Omental fat pad (tissue), 4 donors: ENCODE data around the gene GJB2. TPM values are rescaled to one million over a fixed set of nuclear protein-coding genes. Genes with fewer than 3 reads are reported as not detected.

Experiments used
- ATAC-seq: fragments of 150-250 bp; one replicate; pipeline ENCODE4 v1.9.1; 2016; ENCODE audit warnings: mild to moderate bottlenecking, moderate library complexity; ENCODE audit not compliant: low FRiP score
- DNase-seq: peaks from one replicate; pipeline ENCODE4 v3.0.0-alpha.2; 2019; ENCODE audit warnings: low spot score
- total RNA-seq, 4 donors: library from RNA; depleted of rRNA; stranded (reverse); fragments of >200 nt; gene quantifications; one replicate each; pipeline ENCODE4 v1.1.0, GENCODE V29; 2016
- TF ChIP-seq, protein P1 (sequence below), 3 donors: fragments of 450-650 bp; IDR thresholded peaks; one replicate each; pipeline ENCODE4 v1.5.1; 2016 to 2017; ENCODE audit warnings: antibody characterized with exemption in 3 of 3, mild to moderate bottlenecking in 3 of 3, moderate library complexity in 2 of 3

GJB2 gene
- total RNA-seq, 4 donors from 2014 or later: 0.63 to 13.5 (median 7.4) TPM; not detected in 1

DNA sequence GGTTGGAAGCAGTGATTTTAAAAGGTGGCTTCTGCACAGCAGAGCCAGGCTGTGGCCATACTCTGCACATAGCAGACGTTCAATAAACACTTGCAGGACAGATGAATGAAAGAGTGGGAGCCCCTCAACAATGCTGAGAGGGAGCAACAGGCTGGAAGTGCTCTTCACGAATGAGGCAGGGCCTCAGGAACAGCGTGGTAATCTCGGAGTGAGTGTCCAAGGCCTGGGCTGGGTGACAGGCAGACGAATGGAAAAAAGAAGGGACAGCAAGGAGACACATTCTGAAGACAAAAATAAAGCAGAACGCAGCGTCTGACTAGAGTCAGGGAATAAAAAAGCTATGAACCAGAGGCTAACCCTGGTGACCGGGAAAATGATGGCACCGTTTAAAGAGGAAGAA, 43.0 kb downstream of the GJB2 start:
- no peak for ATAC-seq
- TF ChIP-seq, protein P1, sequence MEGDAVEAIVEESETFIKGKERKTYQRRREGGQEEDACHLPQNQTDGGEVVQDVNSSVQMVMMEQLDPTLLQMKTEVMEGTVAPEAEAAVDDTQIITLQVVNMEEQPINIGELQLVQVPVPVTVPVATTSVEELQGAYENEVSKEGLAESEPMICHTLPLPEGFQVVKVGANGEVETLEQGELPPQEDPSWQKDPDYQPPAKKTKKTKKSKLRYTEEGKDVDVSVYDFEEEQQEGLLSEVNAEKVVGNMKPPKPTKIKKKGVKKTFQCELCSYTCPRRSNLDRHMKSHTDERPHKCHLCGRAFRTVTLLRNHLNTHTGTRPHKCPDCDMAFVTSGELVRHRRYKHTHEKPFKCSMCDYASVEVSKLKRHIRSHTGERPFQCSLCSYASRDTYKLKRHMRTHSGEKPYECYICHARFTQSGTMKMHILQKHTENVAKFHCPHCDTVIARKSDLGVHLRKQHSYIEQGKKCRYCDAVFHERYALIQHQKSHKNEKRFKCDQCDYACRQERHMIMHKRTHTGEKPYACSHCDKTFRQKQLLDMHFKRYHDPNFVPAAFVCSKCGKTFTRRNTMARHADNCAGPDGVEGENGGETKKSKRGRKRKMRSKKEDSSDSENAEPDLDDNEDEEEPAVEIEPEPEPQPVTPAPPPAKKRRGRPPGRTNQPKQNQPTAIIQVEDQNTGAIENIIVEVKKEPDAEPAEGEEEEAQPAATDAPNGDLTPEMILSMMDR (IDR thresholded peaks at IDR 0.05): no peak

DNA sequence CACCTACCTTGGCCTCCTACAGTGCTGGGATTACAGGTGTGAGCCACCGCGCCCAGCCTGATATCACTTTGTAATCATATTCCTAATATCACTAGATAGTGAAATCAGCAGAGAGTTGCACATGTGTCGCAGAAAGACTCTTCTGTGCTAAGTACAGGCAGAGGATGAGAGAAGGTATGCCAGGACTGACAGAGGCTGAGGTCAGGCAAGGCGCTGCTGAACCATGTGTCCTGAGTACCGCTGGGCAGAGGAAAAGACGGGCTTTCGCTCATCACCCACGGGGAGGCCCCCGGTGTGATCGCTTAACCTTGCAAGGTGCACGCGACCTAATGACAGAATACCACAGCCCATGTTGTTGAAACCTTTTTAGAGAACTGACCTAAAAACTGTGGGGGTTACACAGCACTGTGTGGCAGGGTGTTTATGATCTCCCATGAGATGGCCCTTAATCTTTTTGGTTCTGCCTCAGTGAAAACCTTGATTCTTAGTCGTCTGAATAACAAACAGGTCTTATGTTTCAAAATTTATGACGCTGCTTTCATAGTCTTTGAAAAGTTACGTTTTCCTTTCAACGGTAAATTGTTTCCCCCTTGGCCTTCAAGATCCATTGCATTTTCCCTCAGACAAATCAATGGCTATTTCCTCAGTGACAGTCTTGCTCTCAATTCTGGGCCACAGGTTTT, 44.1 kb downstream of the GJB2 start:
- ATAC-seq (no peak), DNase-seq (no peak)
- TF ChIP-seq, protein P1 (IDR thresholded peaks at IDR 0.05): no peak

More for the DNA sequence above, 43.0 kb downstream of the GJB2 start:
- no peak for DNase-seq

DNA sequence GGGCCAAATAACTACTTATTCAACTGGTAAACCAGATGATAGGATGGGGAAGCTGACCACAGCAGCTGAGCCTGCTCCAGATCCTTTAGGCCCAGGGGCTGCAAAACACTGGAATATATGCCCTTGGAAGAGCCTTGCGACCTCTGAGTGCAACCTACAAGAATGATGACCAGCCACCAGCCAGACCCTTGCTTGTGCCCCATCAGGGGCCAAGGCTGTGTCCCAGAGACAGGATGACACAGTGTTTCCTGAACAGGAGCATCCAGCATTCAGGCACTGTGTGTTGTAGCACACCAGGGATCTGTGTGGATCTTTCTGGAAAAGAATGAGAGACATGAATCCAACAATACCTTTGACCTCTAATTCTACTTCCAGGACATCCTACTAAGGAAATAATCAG, 46.4 kb downstream of the GJB2 start:
- DNase-seq (no peak), ATAC-seq (no peak)
- TF ChIP-seq, protein P1 (IDR thresholded peaks at IDR 0.05): no peak

DNA sequence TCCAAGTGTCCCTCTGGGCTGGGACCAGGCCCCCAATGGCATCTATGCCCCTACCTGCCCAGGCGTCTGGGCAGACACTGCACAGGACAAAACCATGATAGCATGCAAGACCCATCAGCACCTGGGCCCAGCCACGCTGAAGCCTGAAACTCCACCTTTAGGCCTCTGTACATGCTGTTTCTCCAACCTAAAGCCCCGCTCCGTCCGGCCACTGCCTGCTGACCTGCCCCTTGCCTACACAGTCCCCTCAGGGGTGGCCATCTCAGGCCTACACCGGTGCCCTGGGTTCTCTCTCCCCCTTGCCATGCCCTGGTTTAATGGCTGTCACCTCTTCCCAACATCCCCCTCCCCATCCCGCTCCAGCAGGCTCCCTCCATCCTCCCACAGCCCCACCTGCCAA, 47.2 kb downstream of the GJB2 start:
- TF ChIP-seq, protein P1 (IDR thresholded peaks at IDR 0.05): no peak
- ATAC-seq (no peak), DNase-seq (no peak)

DNA sequence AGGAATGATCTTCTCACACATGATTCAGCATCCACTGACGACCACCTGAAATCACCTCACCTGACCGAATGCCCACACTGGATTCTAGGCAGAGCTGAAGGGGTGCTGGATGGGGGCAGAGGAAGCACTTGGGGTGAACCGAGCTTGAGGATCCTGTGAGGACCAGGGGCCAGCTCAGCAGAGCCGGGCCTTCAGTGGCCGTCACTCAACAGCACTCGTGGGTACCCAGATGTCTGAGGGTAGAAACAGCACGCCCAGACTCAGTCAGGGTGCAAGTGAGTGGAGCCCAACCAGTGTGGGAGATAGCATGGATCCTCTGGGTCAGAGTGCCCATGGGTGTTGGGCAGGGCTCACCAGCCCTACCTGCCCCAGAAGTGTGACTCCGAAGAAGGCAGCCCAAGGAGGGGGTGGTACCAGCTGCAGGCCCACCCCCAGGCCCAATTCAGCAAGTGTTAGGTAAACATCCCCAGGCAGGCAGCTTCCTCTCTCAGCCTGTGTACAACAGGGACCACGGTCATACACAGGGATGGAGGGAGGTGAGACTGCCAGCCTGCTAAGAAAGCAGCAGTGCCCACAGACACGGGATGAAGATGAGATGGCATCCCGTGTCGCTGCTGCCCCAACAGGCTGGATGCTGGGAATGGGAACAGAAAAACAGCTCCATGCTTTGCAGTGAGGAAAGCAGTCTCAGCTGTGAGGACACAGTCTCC, 48.4 kb downstream of the GJB2 start:
- ATAC-seq (no peak), DNase-seq (no peak)
- TF ChIP-seq, protein P1 (IDR thresholded peaks at IDR 0.05): no peak

DNA sequence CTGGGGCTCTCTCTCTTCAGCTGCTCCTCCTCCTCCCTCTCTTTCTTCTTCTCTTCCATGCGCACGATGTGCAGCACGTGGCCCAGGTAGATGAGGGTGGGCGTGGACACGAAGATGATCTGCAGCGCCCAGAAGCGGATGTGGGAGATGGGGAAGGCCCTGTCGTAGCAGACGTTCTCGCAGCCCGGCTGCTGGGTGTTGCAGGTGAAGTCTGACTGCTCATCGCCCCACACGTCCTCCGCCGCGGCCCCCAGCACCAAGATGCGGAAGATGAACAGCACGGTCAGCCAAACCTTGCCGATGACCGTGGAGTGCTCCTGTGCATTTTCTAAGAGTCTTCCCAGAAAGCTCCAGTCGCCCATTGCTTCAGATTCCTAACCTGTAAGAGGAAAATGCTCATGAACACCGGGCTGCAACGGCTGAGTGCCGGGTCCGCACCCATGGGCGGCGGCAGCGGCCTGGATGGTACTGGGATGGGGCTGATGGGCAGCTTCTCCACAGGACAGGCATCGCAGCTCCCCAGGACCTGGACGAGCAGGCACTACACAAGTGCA, 49.7 kb downstream of the GJB2 start:
- DNase-seq (no peak), ATAC-seq (no peak)
- TF ChIP-seq, protein P1 (IDR thresholded peaks at IDR 0.05): no peak
